ENCODE results near the gene NEB. TPM values are rescaled to one million over a fixed set of nuclear protein-coding genes. Genes with fewer than 3 reads are reported as not detected.
"Not testable (repeated sequence)": the region's sequence is repeated elsewhere in the genome, so short reads cannot be mapped to it uniquely, and the experiment has no call there.

Gene NEB
- total RNA-seq, 1 donor from 2014 or later: 1.2 TPM

DNA sequence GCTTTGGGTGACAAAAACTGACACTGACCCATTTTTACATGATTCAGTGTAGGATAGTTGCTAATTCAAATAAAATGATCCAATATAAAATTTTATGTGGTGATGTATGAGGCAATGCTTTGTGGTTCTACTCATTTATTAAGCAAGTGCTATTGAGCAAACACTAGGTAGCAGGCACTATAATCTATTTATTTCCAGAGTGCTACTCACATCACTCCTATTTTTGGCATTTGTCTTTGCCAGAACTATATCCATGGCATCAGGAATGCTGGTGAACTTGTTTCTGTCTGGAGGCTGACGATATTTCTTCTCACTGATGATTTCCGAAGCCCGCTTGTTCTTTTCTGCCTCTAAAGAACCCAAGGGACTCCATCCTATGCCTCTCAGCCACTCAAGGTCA lies 84.3 kb downstream of the NEB start:
- no peak for DNase-seq (ENCODE audit: low read depth)

DNA sequence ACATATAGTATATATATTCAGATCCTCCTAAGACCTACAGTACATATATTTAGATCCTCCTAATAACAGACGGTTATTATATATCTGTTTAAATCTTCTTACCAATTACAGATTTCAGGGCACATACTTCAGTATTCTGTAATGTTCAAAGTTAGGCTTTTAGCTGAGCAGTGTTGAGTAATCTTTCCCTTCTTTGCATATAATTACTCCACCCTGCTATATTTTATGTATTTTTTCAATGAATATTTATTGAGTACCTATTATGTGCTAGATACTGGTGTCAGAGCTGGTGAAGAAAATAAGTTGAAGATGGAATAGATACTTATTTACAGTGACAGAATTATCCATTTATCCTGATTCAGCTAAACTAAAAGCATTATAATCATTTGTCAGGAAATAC lies 84.9 kb downstream of the NEB start:
- DNase-seq (ENCODE audit: low read depth): no peak

DNA sequence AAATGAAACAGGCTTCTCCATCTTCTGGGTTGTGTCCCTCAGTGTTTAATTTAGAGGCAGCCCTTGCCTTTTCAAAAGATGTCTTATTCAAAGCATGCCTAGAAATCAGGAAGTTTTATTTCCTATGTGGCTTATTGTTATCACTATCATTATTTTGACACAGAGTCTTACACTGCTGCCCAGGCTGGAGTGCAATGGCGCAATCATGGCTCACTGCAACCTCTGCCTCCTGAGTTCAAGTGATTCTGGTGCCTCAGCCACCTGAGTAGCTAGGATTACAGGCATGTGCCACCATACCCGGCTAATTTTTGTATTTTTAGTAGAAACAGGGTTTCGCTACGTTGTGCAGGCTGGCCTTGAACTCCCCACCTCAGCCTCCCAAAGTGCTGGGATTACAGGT lies 87.8 kb downstream of the NEB start:
- DNase-seq (ENCODE audit: low read depth): not testable (repeated sequence)

DNA sequence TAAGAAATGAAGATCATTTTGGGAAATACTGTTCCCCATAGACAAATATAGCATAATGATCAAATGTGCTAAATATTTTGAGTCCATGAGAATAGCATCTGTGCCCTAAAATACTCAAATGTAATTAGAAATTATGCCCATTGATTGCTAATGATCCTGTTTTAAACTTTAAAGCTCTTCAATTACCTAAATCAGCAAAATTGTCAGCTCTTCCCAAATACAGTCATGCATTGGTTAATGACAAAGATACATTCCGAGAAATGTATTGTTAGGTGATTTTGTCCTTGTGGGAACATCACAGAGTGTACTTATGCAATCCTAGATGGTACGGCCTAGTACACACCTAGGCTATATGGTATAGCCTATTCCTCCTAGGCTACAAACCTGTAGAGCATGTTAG lies 89.7 kb downstream of the NEB start:
- DNase-seq (ENCODE audit: low read depth): no peak

DNA sequence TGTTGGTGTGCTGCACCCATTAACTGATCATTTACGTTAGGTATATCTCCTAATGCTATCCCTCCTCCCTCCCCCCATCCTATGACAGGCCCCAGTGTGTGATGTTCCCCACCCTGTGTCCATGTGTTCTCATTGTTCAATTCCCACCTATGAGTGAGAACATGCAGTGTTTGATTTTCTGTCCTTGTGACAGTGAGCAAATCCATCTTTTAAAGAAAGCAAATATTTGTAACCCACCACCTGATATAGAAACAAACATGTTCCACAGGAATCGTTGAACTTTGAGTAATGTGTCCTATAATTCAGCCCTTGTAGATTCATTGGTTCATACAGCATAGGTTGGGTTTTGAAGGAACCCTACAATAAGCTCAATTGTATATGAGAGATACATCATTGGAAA lies 92.4 kb downstream of the NEB start:
- DNase-seq (ENCODE audit: low read depth): not testable (repeated sequence)

DNA sequence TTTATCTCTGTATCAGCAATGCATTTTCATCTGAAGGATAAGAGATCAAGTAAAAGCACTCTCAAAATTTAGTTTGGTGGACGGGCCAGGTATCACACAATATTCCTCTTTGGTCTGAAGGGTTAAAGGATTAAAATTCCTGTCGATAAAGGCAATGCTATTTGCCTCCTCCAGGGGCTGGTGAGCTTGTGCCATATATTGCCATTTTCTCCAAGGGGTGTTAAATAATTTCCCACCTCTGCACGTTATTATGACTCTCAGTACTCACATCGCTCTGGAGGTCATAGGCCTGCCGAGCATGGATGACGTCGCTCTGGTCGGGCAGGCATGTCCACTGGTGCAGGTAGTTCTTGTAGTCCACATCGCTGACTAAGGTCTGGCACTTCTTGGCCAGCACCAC lies 94.2 kb downstream of the NEB start:
- DNase-seq (ENCODE audit: low read depth): no peak

DNA sequence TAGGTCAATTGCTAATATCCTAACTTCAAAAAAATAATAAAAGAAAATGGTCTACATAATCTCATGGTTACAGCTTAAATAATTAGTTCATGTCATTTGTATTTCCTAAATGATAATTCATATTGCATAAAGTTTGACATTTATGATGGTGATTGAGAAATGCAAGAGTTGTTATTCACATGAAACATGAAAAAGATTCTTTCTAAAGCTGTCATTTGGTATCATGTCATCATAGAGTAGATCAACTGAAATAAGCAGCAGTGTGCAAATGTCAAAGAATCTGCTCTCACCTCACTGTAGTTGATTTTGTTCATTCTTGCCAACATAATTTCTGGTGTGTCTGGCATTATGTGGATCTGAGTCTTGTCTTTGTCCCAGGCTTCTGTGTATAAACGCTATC lies 95.3 kb downstream of the NEB start:
- no peak for DNase-seq (ENCODE audit: low read depth)

DNA sequence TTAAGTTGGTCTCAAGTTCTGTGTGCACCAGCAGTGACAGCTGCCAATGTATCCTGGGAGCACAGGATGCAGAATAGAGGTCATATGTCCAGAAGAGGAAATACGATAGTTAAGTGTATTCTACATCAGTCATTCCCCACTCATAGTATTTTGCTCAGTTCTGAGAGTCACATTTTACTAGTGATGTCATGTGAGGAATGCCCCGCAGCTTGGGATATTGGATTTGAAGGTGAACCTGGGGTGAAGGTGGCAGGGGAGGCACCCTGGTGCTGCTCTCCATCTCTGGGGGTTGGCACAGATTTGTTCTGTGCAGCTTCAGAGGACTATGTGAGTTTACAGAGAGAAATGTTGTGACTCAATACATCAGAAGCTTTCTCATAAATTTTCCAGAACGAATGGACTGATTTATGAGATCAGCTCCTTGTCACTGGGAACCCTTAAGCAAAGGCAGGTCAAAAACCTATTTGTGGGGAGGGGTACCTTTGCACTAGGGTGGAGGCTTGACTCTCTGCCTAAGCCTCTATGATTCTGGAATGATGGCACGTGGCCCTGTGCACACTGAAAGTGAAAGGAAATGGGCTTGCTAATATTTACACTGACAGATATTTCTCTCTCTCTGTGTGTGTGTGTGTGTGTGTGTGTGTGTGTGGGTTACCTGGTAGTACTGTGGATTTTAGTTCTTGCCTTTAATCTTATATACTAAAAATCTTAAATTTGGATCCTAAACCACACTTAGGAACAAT lies 95.9 kb downstream of the NEB start:
- DNase-seq (ENCODE audit: low read depth): peak; percentile 31

DNA sequence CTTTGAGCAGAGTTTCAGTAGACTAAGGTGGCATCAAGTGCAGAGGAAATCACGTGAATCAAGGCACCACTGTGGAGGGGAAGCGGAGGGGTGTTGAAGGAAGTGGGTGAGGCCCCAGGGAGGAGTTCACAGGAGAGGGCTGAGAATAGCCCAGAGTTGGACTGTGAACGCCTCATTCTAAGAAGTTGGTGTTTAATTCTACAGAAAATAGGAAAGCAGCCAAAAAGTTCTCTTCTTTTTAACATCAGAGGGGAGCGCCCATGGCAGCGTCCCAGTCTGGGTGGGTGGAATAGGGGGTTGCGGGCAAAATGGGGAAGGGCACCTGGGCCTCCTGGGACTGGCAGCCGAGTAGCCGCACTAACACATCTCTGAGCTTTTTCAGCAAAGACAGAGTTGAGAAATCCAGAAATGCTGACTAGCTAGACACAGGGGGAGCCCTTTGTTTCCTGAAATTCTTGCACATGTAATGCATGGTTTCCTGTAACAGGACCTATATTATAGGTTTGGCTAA lies 97.0 kb downstream of the NEB start:
- no peak for DNase-seq (ENCODE audit: low read depth)

DNA sequence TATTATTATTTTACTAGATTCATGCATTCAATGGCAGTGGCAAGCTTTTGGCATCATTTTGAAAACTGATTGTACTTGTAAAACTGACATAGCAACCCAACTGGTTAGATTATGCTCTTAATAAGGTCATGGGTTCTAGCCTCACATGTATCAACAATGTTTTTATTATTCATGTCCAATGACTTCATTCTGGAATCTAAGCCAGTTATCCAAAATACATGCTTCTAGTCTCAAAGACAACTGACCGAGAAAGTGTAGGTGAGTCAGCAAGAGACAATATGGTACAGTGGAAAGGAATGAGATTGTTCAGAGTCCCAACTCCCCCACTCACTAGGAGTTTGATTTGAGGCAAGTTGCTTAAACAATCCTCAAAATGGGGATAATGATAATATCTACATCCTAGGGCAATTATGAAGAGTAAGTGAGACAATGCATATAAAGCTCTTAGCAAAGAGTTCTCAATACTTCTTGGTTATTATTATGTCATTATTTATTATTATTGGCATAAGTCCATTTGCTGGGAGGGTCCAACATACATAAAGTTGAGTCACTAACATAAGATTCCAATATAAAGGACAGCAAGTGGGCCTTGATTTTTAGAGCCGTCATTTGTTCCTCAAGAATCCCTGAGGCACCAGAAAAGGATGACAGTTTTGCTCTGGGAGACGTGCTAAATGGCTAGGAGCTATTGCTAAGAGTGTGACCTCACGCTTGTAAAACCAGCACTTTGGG lies 99.4 kb downstream of the NEB start:
- DNase-seq (ENCODE audit: low read depth): no peak

DNA sequence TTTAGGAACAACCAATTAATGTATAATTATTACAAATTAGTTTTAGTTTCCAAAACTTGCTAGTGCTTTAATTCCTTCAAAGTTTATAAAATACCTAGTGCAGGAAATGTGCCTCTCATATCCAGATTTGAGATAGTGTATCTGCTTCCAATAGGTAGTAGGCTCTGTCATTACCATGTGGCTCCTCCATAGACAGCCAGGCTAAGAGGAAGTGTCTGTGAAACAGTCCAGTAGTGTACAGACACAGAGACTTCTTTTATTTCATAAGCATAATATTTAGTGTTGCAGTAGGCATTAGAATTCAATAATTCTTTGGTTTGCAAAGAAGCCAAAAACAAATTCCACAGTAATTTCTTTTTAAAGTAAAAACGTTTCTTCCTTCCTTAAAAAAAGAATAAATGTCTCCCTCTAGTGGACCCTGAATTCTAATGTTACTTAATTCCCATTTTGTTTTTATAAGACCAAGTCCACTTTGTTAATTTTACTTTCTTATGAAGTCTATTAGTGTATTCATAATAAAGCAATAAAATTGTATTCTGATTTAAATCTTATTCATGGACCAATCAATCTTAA lies 101.2 kb downstream of the NEB start:
- peak; percentile 48 for DNase-seq (ENCODE audit: low read depth)

DNA sequence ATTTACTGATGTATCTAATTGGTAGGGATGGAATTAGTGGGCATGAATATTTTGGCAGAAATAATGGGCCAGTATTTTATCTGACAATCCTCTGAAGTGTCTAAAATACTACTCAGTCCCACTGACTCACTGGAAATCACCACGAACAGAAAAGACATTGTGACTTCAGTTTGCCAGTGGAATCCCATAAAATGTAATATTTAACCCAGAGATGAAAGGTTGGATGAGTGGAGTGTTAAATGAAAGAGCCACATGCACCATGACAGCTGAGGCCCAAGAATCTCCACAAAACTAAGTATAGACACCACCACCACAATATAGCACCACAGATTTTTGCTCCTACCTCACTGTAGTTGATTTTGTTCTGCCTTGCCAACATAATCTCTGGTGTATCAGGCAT lies 103.9 kb downstream of the NEB start:
- DNase-seq (ENCODE audit: low read depth): peak; percentile 80

DNA sequence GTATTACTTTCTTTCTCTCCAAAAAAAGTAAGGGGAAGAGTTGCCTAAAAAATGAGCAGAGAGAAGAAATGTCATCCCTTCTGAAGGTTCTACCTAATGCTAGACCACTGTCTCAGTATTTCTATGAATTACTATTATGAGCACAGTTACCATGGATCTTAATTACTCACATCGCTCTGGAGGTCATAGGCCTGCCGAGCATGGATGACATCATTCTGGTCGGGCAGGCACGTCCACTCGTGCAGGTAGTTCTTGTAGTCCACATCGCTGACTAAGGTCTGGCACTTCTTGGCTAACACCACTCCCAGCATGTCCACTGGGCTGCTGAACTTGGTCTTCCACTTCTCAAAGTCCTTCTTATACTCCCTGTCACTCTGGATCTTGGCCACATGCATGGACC lies 106.9 kb downstream of the NEB start:
- no peak for DNase-seq (ENCODE audit: low read depth)

DNA sequence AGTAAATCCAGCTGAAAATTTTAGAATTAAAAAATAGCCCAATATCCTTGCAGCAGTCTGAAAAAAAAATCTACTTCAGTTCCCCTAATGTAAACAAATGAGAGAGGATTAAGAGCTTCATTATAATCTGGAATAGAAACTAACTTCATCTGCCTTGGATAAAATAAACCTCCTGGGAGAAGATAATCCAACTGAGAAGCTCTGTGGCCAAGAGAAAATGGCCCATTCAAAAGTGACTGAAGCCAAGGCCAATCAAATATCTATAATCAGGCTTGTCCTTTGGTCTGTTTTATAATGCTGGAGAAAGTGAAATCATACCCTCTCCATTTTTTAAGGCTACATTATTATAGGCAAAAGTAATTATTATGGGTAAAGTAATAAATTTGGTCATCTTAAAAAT lies 110.0 kb downstream of the NEB start:
- DNase-seq (ENCODE audit: low read depth): no peak

DNA sequence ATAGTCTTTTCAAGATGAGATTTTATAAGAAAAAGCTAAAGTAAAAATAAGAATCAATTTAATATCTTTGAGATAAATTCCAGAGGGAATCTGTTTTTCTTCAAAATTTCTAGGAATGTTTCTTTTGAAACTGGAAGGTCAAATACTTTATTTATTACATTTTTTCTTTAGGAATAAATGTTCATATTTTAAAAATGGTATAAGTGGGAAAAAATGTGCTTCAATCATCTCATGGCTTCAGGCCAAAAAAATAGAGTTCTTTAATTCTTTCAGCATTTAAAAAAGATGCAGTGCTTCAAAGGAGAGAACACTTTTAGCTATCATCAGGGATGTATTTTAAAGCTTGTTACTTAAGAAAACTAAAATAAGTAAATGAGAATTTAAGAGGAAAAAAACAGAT lies 110.6 kb downstream of the NEB start:
- no peak for DNase-seq (ENCODE audit: low read depth)

DNA sequence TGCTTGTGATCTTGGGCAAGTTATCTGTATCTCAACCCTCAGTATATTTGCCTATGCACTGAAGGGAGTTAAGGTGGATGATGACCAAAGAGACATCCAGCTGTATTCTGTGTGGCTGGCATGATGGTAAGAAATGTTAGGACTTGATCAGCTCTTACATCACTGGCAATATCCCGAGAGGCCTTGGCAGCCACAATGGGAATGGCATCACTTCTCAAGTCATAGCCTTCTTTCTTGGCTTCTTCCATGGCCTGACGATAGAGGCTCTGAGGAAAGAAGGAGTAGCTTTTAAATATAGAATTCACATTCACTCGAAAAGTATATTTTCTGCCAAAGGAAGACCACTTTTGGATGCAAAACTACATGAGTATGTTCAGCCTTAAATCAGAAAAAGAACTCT lies 113.5 kb downstream of the NEB start:
- DNase-seq (ENCODE audit: low read depth): no peak

DNA sequence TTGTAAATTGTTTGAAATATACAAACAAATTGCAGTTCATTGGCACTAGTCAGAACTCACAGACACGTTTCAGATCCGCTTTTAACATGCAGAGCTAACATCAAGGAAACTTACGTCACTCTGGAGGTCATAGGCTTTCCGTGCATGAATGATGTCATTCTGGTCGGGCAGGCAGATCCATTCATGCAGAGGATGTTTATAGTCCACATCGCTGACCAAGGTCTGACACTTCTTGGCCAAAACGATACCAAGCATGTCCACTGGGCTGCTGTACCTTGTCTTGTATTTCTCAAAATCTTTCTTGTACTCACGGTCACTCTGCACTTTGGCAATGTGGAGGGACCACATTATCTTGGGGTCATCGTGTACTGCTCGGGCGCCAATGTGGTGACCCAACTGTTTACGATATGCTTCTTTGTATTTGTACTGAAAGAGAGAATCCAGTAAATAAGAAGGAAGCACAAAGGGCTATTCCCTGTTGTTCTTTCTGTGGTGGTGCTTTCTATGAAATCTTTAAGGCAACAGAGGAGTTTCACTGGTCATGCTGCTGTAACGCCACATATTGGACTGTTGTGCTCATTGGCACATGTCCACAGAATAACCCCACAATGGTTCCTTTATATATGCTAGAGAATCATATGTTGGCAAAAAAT lies 114.8 kb downstream of the NEB start:
- peak; percentile 92 for DNase-seq (ENCODE audit: low read depth)

DNA sequence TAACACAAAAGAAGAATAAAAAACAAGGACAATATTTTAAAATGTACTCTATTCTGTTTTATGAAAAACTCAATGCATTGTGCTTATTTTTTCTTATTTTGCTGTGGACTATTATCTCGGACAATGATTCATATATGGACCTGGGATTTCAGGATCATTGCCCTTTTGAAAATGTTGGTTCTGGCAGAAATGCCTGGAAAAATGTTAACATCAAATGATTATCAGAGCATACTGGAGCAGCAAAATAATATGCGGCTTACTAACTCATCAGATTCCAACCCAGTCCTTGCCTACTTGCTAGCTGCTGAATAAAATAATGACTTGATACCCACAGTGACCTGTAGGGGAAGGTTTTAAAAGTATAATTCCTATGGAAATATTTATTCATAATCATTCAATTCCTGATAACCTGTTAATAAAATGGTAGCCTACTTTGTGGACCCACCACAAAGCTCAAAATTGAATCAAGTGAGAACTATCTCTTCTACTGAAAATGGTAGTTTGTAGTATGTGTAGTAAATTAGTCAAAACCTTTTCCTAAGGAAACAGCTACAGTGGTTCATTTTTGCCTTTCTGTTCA lies 117.4 kb downstream of the NEB start:
- DNase-seq (ENCODE audit: low read depth): peak; percentile 25

DNA sequence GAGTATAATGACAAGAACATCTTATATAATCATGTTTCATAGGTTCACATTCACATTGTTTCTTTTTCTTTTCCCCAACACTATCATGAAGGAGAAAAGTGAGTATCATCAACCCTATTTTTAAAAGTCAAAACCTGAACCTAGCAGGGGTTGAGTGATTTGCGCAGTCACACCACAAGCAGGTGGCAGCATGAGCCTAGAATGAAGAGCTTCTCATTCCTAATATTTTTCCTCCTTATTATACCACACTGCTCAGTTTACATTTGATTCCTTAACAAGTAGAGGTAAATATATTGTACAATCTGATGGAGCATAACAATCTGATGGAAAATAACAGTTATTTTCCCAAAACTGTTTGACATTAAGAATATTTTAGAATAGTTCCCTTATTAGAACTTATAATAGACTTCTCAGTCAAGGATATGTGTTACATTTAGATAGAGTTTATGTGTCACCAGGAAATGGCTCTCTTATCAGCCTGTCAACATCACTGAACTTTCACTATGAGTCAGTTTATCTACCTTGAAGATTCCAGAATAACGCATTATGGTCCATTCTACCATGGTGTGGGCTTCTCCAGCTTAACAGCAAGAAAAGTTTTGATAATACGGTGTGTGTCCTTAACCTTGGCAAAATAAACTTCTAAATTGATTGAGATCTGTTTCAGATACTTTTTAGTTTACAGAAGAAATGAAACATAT lies 119.5 kb downstream of the NEB start:
- DNase-seq (ENCODE audit: low read depth): no peak

DNA sequence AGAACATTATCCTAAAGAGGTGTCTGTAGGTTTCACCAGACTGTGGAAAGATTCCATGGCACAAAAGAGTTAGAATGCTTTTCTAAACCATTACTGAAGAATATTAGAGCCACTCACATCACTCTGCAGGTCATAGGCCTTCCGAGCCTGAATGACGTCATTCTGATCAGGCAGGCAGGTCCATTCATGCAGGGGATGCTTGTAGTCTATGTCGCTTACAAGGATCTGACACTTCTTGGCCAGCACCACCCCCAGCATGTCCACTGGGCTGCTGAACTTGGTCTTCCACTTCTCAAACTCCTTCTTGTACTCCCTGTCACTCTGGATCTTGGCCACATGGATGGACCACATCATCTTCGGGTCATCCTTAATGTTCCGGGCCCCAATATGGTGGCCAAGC lies 120.1 kb downstream of the NEB start:
- DNase-seq (ENCODE audit: low read depth): no peak

DNA sequence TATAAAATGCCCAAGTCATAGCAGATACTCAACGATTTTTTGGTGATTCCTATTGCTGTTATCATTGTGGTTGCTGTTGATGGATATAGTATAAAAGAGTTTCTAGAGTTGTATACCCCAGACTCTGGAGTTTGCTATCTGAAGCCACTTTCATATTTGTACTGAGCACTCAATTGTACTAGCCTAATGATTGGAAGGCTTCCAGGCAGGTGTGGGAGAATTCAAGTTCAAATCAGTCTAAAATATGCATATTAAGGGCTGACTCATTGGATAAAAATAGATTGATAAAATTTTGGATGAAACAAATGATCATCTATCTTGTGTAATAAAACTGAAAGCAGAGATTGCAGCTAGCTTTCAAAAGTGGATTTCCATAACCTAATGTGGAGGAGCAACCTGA lies 122.9 kb downstream of the NEB start:
- DNase-seq (ENCODE audit: low read depth): no peak

DNA sequence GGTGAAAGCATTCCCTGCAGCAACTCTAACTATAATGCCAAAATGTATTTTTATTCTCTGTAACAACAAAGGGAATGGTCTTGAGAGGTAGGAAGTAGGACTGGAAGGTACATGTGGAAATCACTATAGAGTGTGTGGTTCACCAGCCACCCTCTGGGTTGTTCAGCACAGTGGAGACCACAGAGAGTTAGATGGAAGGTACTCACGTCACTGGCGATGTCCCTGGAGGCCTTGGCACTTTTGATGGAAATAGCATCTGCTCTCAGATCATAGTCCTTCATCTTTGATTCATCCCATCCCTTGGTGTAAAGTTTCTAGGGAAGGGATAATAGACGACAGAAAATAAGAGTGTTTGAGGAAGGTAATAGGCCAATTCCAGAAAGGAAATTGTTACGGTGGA lies 124.0 kb downstream of the NEB start:
- no peak for DNase-seq (ENCODE audit: low read depth)
